Frontal cortex (tissue), 4 donors: ENCODE results near the gene ARGLU1. TPM values are rescaled to one million over a fixed set of nuclear protein-coding genes. Genes with fewer than 3 reads are reported as not detected.
"Not testable (repeated sequence)": the region's sequence is repeated elsewhere in the genome, so short reads cannot be mapped to it uniquely, and the experiment has no call there.

Experiments used
- DNase-seq, 2 donors: peaks; one replicate each; pipeline ENCODE4 v3.0.0; 2012; ENCODE audit warnings: low spot score in 2 of 2
- FAIRE-seq: peaks from 2 replicates; lab custom pipeline; 2012; peaks lifted over from hg19 to GRCh38; lab: Jason Lieb, UNC
- total RNA-seq: library from RNA; depleted of rRNA; stranded (reverse); fragments of >200 nt; gene quantifications from one replicate; pipeline ENCODE4 v1.2.3, GENCODE V29; 2014
- donor health status: control.
- donor health status: control.
- donor health status: control.

The ARGLU1 gene
- total RNA-seq, result 97.4 TPM

DNA sequence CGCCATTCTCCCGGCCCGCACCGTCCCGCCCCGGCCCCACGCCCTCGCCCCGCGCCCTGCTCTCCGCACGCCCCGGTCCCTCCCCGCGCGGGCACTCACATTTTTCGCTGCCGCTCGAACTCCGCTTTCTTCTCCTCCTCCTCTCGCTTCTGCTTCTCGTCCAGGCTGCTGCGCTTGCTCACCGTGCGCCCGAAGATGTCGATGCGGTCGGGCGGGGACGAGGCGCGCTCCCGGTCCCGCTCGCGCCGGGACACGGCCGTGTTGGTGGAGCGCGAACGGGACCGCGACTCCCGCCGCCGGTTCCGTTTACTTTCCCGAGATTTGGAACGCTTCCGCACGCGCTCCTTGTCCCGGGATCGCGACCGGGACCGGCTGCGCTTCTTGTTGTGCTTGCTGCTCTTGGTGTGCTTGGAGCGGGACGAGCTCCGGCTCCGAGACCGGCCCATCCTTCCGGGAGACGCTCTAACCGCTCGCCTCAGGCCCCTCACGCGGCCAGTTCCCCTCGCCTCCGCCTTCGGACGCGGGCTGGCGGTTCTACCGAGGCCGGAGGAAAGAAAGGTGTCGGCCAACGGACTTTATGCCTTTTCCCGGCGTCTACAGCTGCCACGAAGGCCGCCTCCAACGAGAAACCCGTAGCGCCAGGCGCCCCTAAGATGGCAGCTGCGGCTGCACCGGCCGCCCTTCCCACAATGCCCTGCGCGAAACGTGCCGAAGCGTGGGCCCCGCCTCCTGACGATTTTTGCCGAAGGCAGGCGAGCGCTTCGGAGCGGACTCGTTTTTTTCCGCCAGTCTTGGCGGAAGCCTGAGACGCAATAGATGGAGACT lies at the start of gene ARGLU1:
Gene ARGLU1, minus strand, starts transcription at position 664 of the 825 bp plus-strand sequence. Its CDS starts 218 bp downstream, at position 446.
- DNase-seq (peak; percentile 88 to 91), FAIRE-seq (no peak)

- FAIRE-seq (no peak), DNase-seq (no peak)
Measured at GRCh38 chr13:106617561-106617960, 49.6 kb upstream of the ARGLU1 start.

GRCh38 chr13:106616729-106617128 lies 48.8 kb upstream of the ARGLU1 start:
- DNase-seq (no peak), FAIRE-seq (no peak)

DNA sequence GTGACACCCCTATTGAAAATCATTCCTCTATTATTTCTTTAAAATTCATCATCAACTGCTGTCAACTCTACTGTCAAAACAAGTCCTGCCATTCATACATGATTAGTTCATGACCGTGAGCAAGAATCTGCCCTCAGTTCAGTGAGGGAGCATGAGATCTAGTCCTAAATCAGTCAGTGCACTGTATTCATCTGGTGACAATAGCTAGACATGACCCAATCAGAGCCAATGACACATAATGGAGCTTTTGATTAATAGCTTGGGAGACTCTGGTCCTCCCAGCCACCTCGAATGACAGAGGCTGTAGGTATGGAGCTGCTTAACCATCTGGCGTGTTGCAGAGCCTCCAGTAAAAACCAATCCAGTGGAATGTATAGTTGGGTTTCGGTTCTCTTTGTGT lies 46.9 kb upstream of the ARGLU1 start:
- DNase-seq (no peak), FAIRE-seq (no peak)

DNA sequence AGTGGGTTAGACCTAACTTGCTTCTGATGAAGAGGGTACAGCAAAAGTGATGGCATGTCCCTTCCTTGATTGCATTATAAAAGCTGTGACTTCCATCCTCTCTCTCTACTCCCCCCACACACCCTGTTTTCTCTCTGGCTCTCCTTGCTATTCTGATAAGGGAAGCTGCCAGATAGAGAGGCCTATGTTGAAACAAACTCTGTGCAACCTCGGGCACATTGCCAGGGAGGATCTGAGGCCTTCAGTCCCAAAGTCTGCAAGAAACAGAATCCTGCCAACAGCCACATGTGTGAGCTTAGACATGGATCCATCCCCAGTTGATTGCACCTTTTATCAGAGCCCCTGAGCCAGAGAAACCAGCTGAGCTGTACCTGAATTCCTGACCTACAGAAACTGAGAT lies 44.8 kb upstream of the ARGLU1 start:
- FAIRE-seq (no peak), DNase-seq (no peak)

GRCh38 chr13:106610486-106610885 lies 42.5 kb upstream of the ARGLU1 start:
- no peak for FAIRE-seq
- no peak for DNase-seq

GRCh38 chr13:106609116-106609515 lies 41.2 kb upstream of the ARGLU1 start:
- no peak for FAIRE-seq

DNA sequence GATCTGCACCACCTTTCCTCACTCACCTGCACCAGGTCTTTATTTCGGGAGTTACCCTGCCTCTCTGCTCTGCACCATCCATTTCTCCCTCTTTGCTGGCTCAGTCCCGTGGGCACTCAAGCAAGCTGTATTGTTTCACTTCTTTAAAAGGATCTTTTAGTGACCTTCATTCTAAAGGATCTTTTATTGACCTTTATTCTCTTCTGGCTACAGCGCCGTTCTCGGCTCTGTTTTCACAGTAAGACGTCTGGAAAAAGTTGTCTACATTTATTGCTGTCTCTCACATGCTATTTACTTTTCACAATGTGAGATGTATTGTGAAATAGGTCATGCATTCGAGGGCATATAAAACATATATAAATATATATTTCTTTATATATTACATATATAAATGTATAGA lies 35.6 kb upstream of the ARGLU1 start:
- FAIRE-seq, result no peak

More at GRCh38 chr13:106609116-106609515, 41.2 kb upstream of the ARGLU1 start:
- DNase-seq, result no peak

GRCh38 chr13:106602178-106602577 lies 34.2 kb upstream of the ARGLU1 start:
- FAIRE-seq, result no peak
- DNase-seq, result no peak

More for the DNA sequence above, 35.6 kb upstream of the ARGLU1 start:
- no peak for DNase-seq

DNA sequence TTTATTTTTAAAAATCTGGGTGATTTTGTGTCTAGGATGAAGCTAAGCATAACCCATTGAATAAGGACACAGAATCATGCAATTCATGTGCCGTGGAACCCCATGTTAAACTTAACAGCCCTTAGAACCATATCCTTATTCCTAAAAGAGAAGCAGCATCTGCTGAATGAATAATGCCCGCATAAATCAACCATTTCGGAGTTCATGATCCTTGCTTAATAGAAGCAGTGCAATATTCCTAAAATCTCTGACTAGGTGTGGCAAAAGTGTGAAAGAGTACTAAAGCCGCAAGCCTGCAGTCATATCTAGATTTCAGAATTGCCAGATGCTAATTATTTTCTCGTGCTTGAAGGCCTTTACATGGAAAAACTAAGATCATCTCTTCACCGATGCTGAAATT lies 33.6 kb upstream of the ARGLU1 start:
- DNase-seq (no peak), FAIRE-seq (no peak)

DNA sequence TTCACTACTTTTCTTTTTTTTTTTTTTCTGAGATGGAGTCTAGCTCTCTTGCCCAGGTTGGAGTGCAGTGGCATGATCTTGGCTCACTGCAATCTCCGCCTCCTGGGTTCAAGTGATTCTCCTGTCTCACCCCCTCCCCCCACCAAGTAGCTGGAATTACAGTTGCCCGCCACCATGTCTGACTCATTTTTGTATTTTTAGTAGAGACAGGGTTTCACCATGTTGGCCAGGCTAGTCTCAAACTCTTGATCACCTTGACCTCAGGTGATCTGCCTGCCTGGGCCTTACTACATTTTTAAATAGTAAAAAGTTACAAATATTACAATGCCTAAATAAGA lies 32.8 kb upstream of the ARGLU1 start:
- FAIRE-seq, DNase-seq: not testable (repeated sequence)

DNA sequence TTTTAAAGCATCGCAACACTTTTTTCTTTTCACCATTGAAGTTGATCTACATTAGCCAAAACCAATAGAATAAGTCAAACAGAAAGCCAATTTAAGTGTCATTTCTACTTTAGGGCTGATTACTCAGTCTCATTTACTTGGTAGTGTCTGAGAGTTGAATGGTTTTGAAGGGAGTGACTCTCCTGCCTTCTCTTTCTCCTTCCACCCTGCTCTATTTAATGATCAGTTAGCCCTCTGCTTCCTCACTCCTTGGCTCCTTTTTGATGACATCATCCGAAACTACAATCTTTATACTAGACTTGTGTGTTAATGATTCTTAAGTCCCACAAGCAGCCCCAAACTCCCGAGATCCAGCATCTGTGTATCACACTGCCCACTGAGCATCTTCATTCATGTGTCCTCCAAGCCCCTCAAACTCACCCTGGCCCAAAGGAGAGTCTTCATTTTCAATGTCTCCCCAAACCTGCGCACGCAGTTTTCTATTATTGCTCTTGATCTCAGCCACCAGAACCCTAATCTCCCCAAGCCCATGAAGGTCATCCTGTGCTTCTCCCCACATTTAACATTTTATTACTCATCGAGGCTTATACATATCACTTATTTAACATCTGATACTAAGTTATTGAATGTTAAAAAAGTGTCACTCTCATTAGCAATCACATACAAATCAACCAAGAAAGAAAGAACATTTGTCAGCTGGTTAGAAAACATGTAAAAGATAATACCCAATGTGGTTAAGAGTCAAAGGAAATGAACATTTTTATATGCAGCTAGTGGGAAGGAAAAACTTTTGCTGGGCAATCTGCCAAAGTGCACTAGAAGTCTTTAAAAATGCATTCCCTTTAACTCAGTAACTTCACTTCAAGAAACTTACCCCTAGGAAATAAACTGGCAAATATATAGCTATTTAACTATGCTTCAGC lies 32.2 kb upstream of the ARGLU1 start:
- FAIRE-seq, result no peak
- DNase-seq, result no peak

- DNase-seq (no peak), FAIRE-seq (no peak)
Measured at GRCh38 chr13:106597749-106598395, 29.9 kb upstream of the ARGLU1 start.

GRCh38 chr13:106597186-106597585 lies 29.2 kb upstream of the ARGLU1 start:
- DNase-seq (no peak), FAIRE-seq (no peak)

- FAIRE-seq (no peak), DNase-seq (no peak)
Measured at GRCh38 chr13:106596275-106596937, 28.5 kb upstream of the ARGLU1 start.

GRCh38 chr13:106595625-106596024 lies 27.7 kb upstream of the ARGLU1 start:
- DNase-seq, result no peak
- no peak for FAIRE-seq

DNA sequence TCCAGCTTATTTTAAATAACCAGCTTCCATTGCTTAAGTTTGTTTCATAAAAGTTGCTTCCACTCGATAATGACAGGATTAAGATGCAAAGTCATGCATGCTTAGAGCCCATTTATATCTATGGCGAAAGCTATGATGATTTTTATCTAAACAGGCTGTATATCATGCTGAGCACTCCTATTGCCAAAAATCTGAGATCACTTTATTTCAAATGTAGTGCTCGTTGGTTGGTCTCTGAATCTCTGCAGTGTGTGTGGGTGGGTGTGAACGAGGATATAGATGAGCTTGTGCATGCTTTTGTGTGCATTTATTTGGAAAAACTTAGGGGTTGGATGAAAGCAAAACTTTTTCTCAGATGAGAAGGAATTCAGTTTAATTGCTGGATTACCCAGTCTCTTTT lies 27.0 kb upstream of the ARGLU1 start:
- DNase-seq (no peak), FAIRE-seq (no peak)

DNA sequence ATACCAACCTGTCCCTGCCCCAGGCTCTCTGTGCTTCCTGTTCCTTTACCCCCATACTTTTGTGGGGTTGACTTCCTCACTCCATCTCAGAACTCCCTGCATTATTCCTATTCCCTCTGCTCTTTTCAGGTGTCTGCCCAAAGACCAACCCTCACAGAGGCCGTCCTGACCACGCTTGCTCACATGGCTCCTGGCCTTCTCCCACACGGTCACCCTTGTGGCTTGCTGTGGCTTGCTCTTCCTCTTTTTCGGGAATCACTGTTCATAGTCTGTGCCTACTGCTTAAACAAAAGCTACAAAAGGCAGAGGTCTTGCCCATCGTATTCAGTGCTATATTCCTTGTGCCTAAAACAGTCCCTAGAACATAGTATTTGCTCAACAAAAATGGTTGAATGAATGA lies 25.2 kb upstream of the ARGLU1 start:
- no peak for FAIRE-seq

DNA sequence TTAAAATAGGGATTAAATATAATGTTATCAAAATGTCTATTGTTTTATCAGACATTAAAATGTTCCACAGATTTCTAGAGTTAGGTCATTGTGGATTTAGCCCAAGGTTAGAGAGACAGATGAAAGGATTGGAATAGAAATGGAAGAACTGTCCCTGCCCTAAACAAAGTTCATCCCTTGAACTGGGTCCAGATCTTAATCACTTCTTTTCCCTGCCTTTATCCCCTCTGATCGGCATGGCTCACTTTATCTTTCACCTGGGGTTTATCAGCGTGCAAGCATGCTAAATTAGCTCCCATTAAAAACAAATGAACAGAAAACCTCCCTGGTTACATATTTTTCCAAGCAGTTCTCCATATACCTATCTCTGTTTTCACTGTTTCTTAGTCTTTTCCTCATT lies 23.4 kb upstream of the ARGLU1 start:
- FAIRE-seq (no peak), DNase-seq (no peak)

More for the DNA sequence above, 25.2 kb upstream of the ARGLU1 start:
- no peak for DNase-seq

DNA sequence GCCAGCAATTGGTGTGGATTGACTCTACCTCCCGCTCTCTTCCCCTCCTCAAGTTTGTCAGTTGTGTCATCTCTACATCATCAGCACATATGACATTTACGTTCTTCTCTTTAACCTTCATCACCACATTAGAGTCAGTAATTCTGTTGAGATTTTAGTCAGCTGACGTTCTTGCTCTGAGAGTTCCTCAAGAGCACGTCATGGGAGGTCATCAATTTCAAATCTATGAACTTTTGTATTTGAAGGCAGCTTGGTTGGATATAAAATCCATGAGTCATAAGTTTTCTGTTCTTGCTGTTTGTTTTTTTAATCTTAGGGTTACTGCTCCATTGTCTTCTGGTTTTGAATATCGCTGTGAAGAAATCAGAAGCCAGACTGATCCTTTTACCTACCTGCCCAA lies 21.8 kb upstream of the ARGLU1 start:
- FAIRE-seq, result no peak

More for the DNA sequence above, 21.8 kb upstream of the ARGLU1 start:
- DNase-seq, result no peak
